Stimulated activated CD4-positive, alpha-beta T cell treated with anti-CD3 and anti-CD28 coated beads, Interleukin-12 subunit alpha, Interleukin-12 subunit beta, amount 100 ng/mL, for 48 hours (primary cell): Measurements from ENCODE around the gene GNA14.
A peak's percentile ranks its signal among the peaks of the same experiment; 100 is the strongest.
"Not testable (repeated sequence)": the region's sequence is repeated elsewhere in the genome, so short reads cannot be mapped to it uniquely, and the experiment has no call there.

ENCODE experiments used
- DNase-seq, 3 donors: peaks; one replicate each; pipeline ENCODE4 v3.0.0-alpha.2; 2020; ENCODE audit warnings: low read depth in 2 of 3, low spot score in 1 of 3

GNA14 gene

DNA sequence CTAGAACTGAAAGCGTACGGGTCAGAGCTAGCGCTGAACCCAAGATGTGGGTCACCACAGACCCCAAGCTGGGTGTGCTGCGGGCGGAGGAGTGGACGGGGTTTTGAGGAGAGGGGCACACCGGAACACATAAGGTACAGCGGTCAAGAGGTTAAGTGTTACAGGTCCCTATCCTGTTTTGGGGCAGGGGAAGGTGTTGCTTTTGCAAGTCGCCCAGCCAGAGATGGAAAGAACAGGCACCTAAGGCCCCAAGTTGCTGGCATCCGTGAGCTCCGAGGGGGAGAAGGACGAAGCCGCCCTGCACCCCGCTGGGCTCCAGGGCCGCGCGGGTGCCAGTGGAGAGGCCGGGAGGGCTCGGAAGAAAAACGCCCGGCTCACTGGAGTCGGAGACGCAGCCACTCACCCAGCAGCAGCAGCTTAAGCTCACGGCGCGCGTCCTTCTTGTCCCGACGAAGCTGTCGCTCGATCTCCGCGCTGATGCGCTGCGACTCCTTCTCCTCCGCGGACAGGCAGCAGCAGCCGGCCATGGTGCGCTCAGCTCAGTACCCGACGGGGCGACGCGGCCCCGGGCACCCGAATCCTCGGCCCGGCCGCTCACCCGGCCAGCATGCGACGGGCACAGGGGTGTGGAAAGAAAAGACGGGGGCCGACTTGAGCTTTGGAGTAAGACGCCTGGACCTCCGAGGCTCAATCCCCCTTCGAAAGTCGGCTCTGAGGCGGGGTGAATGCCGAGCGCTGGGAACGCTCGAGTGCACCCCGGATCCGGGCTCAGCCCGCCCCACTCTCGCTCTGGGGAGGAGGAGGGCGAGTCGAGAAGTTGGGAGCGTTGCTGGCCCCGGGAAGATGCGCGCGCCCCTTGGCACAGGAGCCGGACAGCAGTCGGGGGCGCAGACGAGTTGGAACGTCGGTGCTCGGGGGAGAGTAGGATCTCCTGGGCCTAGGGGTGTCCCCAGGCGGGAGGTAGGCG lies 572 bp downstream of the GNA14 start:
- DNase-seq, result peak in 1 of 3 donors; percentile 8

DNA sequence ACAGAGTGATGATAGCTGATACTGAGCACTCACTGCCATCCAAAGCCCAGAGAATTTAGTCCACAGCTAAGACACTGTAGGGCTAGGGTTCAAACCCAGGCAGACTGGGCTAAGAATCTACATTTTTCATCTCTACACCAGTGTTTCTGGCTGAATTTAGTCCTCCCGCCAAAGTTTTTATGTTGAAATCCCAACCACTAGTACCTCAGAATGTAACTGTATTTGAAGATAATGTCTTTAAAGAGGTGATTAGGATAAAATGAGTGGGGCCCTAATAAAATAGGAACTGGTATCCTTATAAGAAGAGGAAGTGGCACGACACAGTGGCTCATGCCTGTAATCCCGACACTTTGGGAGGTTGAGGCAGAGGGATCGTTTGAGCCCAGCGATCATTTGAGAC lies 4.3 kb downstream of the GNA14 start:
- DNase-seq, result no peak

DNA sequence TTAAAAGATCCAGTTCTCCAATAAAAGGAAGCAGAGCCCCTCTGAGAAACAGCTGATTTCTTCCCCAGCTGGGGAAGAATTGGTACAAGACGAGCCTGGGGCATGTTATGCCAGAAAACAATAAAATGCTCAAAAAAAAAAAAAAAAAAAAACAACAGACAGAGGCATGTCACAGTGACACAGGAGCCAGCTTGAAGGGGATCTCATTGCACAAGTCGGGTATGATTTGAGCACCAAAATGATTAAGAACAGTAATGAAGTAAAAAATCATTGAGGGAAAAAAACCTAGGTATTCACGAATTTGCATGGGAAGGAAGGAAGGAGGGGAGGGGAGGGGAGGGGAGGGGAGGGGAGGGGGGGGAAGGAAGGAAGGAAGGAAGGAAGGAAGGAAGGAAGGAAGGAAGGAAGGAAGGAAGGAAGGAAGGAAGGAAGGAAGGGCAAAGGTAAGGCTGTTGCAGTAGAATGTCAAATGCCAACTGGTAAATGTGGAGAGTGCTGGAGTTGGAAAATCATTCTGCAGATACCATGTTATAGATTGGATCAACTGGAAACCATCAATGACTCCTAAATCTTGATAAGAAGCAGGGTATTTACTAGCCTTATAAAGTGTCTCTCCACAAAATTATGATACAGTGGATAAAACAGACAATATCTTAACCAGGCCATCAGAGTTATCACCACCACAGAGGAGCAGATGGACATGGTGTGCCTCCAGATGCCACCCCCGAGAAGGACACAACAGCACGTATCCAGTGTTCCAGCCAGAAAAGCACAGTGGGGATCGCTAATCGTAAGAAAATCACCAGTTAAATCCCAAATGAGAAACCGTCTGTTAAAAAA lies 7.2 kb downstream of the GNA14 start:
- DNase-seq, result no peak

DNA sequence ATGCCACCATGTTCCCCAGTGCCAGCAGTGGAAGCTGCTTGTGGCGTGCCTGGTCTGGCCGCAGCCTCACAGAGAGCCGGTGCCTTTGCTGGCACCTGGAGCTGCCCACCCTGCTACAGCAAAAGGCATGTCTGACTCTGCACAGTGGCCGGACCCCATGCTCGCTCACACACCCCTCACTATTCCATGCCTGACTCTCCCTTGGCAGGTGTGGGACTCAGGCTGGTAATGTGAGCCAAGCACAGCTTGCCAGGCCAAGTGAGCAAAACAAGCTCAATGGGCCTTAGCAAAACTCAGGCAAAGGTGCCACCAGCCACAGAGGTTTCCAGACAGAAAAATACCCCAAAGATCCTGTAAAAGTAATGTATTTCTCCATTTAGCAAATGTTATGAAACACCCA lies 15.5 kb downstream of the GNA14 start:
- DNase-seq, result no peak

DNA sequence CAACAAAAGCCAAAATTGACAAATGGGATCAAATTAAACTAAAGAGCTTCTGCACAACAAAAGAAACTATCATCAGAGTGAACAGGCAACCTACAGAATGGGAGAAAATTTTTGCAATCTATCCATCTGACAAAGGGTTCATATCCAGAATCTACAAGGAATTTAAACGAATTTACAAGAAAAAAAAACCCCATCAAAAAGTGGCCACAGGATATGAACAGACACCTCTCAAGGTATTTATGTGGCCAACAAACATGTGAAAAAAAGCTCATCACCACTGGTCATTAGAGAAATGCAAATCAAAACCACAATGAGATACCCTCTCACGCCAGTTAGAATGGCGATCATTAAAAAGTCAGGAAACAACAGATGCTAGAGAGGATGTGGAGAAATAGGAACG lies 19.3 kb downstream of the GNA14 start:
- not testable (repeated sequence) for DNase-seq

DNA sequence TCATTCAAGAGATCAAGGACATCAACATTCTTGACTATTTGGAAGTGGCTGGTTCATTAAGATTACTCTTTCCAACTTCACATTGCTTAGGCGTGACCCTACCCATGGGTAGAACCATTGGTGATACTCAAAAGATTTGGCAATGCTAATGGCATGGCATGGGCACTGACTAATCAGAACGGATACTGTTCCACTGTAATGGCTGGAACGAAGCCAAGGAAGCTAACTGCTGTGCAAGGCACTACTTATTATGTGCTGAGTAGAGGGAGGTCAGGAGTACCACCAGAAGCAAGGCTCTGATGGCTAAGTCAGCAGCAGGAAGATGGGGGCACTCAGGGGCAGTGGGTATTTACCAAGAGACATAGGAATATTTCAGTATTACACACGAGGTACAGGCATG lies 31.9 kb downstream of the GNA14 start:
- DNase-seq, result no peak

DNA sequence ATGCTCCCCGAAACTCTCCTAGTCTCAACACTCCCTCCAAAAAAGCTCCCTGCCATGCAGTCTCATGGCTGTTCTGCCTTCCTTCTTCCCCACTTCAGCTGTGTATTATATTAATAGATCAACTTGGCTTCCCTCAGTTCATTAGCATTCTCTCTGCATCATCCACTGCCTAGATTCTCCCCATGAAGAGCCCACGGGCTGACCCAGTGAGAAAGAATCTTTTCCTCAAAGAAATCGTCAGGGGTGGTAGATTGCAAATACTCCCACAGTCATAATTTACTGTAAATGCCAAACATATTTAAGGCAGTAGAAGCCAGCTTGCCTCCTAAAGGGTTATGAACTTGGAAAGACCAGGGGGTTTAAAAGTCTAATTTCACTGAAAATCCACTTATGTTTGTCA lies 33.5 kb downstream of the GNA14 start:
- DNase-seq, result no peak

DNA sequence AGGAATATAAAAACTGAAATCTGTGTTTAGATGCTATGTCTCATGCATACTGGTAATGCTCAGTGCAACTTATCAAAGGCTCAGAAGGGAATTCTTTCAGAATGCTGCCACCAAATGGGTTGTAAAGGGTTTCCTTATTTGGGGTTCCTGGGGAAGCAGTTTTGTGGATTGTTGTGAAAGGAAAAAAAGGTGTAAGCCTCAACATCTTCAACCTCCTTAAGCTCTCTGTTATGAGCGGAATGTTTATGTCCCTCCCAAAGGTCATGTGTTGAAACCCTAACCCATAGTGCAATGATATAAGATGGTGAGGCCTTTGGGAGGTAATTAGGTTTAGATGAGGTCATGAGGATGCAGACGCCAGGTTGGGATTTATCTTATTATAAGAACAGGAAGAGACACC lies 41.6 kb downstream of the GNA14 start:
- no peak for DNase-seq

DNA sequence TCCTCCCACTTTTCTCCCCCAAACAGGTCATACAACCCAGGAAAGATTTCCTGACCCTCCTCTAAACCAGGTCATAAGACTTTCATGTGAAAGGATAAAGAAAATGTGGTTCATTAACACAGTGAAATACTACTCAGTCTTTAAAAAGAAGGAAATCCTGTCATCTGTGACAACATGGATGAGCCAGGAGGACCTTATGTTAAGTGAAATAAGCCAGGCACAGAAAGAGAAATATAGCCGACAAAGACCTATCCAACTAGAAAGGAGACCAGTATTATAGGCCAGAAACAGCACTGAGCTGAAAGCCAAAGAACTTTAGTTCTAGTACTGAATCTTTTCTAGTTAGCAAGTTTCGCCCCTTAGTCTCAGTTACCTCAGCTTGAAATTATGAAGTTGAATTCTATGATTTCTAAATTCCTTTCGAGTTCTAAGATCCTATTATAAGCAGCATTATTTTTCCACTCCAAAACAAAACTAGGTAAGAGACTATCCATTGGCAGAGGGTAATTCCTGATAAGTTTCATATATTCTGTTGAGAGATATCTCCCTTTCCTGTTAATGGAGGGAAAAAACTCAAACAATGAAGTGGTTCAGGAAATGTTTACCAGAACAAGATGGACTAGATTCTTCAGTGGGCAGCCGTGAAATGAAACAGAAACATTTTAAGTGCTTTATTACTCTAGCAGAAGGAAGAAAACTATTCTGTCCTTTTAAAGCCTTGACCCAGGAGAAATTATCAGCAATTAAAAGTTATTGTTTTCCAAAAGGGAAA lies 42.5 kb downstream of the GNA14 start:
- no peak for DNase-seq

DNA sequence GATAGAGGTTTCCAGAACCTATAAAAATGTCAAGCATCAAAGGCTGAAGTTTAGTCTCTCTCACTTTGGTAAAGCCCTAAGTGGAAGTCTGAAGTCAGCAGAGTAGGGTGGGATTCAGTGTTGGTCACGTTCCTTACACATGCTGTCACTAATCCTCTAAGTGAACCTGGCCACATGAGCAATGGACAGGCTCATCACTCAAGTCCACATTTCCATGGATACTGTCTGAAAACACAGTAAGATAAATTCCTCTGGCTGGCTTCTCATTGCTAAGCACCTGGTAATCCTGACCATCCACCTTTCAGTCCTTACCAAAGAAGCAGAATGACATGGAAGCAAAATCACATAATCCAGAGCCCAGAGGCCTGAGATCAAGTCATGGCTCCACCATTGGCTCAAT lies 43.8 kb downstream of the GNA14 start:
- DNase-seq, result no peak

DNA sequence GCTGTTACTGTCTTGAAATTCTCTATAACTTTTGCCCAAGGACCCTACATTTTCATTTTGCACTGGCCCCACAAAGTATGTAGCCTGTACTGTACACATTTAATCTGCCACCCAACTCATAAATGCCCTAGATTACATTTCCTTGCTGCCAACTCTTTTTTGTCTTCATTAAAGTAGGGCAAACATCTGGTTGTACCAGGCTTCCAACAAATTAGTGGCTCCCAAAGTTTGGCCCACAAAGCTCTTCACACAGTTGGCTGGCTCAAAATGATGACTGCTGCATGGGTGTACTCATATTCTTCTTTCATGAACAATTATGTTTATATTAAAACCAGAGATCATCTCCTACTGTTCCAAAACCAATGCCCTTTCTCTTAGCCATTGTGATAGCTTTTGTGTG lies 45.3 kb downstream of the GNA14 start:
- DNase-seq, result no peak

DNA sequence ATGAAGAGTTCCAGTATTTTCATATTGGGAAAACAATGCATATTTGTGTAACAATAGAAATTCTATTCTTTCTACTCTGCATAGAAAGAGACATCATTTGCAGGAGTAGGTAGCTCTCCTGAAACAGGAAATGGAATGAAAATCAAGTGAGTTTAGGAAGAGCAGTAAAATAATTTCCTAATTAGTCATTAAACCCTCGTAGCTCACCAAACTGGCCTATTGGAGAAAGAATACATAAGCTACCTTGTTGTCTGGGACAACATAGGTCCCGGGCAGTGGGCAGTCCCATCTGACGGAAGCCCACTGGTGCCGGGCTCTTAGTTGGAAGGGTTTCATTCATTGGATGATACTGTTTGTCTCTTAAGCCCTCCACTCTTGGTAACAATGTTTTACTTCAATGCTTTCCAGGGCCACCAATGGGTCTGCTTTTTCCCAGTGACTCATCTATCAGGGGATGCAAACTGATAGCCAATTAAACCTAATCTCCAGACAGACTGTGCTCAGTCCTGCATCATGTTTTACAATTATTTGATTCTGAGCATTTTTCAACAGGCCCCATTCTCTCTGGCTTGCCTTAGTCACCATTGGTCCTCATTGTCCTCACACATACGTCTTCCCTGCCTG lies 46.5 kb downstream of the GNA14 start:
- DNase-seq, result no peak

DNA sequence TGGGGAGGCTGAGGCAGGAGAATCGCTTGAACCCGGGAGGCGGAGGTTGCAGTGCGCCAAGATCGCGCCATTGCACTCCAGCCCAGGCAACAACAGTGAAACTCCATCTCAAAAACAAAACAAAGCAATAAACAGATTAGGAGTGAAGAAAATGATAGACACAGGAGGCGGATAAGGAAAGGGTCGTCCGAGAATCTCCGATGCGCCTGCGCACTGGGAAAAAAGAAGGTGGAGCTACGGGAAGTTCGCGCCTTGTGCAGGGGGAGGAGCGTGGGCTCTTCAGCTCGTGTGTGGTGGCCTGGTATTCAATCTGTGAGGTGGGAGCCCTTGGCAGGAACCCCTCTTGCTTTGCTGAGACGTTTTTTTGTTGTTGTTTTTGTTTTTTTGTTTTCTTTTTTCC lies 47.3 kb downstream of the GNA14 start:
- DNase-seq, result no peak

DNA sequence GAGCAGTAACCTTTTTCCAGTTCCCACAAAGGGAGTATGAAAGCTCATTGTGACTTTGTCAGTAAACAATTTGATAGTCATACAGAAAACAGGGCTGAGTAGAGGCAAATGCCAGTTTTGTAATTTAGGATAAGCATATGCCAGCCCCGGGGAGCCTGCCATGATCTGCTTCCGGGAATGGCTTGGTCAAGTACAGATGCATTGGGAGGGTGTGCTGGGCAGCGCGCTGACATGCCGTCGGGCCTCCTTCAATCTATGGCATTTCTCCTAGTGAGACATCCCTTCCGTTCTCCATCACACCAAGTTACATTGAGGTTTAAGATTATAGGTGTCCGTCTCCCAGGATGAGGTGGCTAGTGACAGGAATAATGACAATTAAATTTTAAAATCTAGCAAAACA lies 48.6 kb downstream of the GNA14 start:
- DNase-seq, result no peak

DNA sequence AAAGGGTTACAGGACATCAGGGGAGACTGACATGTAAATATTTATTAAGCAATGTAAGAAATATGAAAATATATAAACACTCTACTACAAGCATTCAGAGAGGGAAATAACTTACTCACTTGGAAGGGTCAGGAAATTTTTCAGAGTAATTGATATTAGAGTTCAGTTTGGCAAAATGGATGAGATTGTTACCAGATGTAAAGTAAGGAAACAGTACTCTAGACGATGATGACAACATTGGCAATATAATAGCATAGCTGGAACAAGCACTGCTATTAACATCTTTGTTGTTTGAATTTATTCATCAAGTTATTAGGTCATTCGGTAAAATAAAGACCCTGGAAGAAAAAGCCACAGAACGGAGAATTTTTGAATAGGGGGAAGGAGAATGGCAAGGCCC lies 49.1 kb downstream of the GNA14 start:
- DNase-seq, result no peak

DNA sequence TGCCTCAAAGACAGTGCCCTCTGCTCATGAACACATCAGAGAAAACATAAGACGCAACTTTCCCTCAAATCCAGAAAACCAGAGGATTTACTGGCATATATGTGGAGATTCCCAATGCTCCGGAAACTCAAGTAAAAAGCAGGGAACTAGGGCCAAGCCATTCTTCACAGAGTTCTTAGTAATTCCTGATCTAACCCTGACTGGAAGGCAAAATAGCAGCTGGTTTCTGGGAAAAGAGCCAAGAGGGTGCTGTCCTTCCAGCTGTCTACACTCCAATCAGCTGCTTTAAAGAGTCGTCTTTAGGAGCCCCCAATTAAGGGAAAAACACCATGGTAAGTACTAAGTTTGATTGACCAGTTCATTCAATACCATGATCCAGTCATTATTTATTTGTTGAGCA lies 49.6 kb downstream of the GNA14 start:
- DNase-seq, result no peak

DNA sequence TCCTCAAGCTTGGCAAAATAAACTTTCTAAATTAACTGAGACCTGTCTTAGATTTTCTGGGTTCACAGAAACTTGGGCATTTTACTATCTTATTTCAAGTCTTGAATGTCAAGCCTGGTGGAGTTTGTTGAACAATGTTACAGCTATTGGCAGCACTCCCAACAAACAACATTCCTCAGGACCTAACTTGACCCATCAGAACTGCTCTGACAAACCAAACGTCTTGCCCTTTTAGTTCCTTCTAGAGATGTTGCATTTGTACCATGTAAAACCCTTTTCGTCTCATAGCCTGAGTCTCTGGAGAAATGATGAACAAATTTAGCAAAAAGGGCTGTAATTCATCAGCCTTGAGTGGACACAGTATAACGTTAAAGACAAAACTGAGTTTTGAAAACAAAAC lies 51.1 kb downstream of the GNA14 start:
- DNase-seq, result no peak

DNA sequence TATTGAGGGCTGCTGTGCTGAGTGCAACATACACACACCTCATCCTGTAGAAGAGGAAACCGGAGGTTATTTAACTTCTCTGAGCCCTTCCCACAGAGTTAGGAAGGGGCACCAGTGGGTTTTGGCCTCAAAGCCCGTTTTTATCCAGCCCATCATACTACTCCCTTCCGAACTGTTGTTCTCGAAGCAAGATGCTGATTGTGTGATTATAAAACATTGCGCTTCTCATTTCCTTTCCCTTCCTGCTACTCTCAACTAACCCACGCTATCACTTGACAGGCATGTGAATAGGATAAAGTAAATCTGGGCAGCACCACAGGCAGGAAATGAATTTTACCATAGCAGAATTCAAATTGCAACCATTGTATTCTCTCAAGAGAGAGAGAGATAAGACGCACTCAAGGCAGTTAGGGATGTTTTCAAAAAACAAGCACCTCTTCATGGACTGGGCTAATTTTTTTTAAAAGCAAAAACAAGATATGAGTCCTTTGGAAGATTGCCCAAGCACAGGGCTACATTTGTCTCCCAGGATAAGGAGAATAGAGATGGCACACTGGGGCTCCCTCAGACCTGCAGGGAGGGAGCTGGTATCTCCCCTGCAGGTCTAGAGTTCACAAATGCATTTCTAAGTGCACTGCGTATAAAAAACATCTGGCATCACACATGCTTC lies 52.6 kb downstream of the GNA14 start:
- DNase-seq, result no peak

DNA sequence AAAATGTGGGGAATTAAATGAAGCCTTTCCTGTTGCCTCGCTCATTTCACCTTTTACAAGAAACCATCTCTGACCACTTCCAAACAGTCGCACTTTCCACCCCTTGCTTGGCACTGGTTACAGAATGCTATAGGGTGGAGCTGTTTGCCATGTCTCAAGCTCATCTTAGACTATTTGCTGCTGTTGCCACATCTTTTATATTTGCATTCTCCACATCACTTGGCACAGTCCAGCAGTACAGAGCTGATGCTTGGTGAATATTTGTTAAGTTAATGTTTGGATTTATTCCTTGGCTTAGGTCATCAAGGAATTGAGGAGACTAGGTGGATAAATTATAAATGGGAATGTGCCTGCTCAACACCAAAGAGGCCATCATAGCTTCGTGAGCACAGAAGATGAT lies 53.2 kb downstream of the GNA14 start:
- no peak for DNase-seq

DNA sequence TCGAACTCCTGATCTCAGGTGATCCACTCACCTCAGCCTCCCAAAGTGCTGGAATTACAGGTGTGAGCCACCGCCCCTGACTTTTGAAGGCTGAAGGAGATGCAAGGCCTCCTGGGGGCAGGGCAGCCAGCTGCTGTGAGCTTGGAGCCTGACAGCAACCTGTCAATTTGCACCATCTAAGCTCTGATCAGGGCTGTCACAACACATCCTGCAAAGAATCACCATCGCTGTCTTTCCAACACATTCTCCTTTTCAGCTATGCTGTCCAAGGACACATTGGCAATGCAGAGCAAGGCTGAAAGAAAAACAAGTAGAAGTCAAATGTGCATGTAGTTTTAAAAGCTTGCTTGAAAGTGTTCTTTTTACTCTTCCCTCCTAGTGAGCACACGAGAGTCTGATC lies 54.6 kb downstream of the GNA14 start:
- no peak for DNase-seq

DNA sequence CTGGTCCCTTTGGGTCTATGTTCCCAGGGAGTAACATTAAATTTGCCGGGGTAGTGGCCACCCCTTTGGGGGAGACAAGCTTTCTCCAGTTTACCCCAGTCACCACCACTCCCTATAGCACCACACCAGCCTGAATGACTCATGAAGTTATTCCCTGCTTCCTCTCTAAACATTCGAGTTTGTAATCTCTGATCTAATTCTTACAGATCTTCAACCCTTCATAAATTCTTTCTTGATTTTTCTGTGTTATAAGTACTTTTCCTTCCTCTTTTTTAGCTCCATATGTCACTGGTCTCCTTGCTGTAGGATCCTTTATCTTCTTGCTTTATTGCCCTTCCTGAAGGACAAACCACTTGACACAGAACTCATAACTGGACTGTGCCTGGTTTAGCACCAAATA lies 55.6 kb downstream of the GNA14 start:
- DNase-seq, result no peak
